ENCODE measurements around the gene GPX4.
"Not testable (repeated sequence)": the region's sequence is repeated elsewhere in the genome, so short reads cannot be mapped to it uniquely, and the experiment has no call there.

The GPX4 gene

DNA sequence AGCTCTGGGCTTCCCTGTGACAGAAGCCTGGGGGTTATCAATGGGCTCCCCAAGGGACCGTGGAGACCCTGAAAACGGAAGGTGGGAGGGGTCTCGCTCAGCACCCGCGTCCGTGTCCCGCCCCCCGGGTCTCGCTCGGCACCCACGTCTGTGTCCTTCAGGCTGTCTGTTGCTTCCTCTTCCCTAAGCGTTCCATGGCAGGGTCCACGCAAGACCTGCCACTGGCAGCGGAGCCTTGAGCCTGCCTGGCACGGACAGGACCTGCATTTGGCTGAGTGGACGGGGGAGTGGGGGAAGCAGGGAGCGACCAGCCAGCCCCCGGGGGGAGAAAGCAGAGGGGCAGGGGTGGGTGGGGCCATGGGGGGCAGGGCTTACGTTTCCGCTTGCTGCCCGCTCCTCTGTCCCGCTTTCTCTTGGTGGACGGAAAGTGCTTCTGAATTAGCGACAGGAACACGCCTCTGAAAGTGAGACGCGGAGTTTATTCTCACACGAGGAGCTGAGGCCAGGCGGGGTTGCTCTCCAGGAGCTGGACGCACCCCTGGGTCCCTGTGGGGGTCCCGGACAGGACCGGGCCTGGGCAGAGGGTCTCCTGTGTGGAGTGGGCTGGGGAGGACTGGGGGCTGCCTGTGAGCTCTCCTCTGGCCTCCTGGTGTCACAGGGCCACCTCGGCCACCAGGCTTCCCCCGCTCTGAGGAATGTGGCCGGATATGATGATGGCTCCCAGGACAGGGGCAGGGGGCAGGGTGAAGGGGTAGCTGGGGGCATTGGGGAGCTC is 12.0 kb downstream of the GPX4 start:
- DNase-seq, result no peak

DNA sequence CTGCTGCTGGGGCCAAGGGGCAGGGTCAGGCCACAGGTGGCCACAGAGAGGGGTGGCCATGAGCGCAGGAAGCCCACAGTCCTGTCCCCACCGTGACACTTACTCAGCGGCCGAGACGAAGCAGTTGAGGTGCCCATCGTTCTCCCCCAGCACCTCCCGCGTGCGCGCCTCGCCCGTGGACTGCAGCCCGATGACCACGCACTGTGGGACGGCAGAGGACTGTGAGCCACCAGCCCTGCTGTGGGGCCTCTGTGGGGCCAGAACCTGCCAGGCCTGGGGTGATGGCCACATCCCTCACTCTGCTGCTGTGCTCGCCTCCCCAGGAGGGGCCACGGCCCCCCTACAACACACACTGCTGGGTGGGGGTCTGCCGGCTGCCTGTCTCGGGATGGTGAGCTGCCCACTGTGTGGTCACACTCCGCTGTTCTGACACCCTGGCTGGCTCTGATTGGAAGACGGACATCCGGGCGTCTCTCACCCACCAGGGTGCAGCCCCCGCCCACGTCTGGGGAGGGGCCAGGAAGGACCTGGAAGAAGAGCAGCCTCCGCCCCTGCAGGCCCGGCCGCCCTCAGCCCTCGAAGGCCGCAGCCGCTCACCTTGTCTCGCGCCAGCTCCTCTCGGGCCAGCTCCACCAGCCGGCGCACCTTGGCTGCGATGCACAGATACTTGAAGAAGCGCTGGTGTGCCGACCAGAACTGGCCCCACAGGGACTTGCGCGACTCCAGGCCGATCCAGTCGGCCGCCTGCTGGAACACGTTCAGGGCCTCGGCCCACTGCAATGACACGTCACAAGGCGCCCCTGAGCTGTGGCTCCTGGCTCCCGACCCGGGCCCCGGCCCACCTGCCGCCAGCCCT is 13.2 kb downstream of the GPX4 start:
- no peak for DNase-seq

- no peak for DNase-seq
Observed at GRCh38 chr19:1117654-1118053, 13.9 kb downstream of the GPX4 start.

- DNase-seq, result no peak
Observed at GRCh38 chr19:1118999-1119398, 15.2 kb downstream of the GPX4 start.

DNA sequence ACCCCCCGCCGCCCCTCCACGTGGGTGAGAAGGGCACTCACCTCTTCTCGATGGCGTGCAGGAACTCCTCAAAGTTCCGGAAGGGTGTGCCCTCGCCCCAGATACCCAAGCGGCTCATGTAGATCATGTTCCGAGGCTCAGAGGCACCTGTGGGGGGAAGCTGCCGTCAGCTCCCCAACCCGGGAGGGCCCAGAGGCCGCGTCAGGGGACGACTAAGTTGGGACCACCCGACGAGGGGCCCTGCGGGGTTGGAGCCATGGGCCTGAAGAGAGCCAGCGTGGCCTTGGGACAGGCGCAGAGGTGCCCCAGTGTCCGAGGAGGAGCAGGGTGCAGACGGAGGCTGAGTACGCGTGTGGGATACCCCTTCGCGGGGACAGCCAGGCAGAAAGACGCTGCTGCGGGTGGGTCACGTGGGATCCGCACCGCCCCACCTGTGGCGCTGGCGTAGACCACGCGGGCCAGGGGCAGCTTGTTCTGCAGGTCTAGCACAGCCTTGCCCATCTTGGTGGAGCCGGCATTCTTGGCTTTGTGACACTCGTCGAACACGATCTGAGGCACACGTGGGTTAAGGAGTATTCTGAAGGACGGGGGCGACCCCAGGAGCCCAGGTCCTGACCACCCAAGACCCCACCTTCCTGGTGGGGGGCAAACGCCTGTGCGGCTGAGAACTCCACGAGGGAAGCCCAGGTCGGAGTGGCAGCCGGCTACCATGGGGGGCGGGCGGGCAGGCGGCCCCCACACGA is 15.9 kb downstream of the GPX4 start:
- DNase-seq, result no peak

DNA sequence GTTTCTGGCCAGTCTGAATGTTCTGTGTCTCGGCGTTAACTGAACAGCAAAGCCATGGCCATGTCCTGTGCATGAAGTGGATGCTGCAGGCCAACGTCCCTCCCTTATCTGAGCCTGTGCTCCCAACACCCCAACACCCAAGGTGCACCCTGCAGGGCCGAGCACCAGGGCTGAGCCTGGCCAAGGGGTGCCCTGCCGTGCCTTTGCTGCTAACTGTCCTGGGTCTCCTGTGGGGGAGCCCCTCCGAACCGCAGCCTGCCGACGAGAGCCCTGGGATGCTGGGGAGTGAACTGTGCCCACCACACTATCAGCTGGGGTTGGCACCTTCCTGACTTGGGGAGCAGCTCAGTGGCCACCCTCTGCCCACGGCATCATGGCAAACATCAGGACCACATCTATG is 17.6 kb downstream of the GPX4 start:
- no peak for DNase-seq

DNA sequence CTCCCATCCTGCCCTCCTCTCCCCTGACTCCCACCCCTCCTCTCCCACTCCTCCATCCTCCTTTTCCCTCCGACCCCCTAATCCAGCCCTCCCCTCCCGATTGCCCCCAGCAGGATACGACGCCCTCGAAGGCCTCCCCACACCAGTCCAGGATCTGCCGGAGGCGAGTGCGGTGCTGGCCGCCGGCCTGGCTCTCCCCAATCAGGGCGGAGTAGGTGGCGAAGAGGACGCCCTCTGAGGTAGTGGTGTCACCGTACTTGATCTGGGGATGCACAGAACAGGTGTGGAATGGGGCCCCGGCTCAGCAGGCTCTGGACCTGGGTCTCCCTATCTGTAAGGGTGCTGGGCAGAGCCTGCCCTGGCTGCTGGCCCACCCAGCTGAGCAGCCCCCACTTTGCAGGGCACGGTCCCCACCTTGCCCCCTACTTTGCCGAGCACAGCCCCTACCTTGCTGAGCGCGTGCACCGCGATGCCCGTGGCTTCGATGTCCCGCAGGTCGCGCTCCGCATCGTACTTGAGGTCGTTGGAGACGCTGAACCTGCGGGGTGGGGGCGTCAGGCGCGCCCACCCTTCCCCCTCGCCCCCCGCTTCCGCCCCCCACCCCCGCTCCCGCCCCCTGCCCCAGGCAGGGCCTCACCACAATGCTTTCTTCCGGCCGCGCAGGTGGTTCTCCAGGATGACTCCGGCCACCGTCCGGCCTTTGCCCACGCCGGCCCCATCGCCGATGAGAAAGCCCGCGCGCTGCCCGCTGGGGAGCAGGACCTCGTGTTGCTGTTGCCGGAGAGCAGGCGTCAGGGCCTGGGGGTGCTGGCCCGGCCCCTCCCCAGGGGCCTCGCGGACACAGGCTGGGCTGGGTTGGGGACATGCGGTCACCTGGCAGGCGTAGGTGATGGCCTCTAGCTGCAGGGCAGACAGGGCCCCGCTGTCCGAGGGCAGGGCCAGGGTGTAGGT is 18.5 kb downstream of the GPX4 start:
- DNase-seq, result no peak

GRCh38 chr19:1122972-1123363 is 19.2 kb downstream of the GPX4 start:
- DNase-seq, result no peak

GRCh38 chr19:1123381-1123780 is 19.6 kb downstream of the GPX4 start:
- no peak for DNase-seq

DNA sequence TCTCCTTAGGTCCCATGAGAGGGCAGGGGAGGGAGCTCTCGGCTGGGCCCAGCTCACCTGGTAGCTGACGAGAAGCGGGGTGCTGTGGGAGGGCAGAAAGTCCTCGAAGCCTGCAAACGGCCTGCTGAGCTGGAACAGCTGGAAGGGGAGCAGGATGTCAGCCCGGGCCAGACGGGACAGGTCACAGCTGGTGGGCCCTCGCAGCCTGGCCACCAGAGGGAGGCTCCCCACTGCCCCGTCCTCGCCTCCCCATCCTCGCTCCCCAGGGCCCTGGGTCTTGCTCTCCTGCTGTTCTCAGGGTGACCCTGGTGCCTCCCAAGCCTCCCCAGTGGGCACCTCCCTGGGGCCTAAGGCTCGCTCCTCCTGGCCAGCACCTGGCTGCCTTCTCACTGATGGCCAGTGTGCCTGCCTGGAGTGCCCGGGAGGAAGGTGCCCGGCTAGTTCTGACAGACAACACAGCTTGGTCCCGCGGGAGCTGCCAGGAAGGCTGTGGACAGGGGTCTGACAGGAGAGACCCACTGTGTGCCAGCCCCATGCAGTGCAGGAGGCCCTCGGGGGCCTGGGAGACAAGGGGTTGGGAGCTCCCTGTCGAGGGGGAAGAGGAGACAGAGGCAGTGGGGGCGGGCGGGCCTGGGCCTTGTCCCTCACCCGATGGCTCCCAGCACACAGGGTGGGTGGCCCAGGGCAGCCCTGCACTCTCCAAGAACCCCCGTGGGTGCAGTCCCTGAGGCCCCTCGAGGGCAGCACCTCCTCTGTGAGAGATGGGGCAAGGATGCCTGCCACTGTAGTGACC is 20.3 kb downstream of the GPX4 start:
- DNase-seq, result no peak

DNA sequence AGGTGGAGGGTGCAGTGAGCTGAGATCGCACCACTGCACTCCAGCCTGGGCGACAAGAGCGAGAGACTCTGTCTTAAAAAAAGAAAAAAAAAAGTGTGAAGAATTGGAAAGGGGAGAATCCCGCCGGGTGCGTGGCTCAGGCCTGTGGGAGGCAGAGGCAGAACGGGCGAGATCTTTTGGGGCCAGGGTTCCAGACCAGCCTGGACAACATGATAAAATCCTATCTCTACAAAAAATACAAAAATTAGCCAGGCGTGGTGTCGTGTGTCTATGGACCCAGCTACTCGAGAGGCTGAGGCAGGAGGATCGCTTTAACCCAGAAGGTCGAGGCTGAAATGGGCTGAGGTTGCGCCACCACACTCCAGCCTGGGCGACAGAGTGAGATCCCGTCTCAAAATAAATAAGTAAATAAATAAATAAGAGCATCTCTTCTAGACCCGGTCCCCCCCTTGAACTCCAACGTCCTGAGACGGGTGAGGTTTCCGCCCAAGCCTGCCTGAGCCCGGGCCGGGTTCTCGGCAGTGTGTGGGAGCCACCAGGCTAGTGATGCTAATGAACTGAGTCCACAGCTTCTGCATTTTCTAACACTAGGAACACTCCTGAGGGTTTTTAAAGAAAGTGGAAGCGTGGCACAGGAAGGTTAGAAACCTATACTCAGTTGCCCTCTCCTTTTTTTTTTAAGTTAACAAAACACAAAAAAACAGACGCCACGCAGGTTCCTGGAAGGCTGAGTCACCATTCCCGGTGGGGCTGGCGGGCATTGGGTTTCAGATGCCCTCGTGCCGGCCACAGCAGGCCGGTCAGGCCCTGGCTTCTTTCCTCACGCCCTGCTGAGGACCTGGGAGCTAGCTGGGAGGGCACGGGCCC is 22.0 kb downstream of the GPX4 start:
- DNase-seq, result no peak

DNA sequence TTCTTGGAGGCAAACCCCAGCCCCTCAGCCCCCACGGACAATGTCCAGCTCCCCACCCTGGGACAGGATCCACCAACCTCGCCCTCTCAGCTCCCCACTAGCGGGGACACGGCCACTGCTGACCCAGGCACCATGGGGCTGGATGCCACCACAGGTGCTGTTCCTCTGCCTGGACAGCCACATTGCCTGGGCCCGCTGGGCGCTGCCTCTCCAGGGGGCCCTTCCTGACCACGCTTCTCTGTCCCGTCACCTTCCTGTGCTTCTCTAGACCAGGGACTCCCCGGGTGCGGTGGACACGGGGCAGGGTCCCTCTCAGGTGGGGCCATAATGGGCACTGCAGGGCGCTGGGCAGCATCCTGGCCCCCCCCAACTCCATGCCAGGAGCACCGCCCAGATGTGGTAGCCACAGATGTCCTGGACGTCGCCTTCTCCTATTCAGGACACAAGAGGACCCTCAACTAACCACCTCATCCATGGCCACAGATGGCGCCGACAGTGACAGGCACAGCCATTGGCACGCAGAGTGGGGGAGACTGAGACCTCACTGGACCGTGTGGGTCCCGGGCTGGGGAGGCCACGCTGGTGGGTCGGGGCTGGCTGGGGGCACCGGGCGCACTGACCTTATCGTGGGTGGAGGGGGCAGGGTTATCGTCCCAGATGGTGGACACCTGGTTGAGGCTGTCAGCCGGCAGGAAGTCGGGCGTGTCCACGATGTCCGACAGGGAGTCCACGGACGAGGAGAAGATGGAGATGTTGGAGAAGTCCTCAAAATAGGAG is 23.4 kb downstream of the GPX4 start:
- no peak for DNase-seq

DNA sequence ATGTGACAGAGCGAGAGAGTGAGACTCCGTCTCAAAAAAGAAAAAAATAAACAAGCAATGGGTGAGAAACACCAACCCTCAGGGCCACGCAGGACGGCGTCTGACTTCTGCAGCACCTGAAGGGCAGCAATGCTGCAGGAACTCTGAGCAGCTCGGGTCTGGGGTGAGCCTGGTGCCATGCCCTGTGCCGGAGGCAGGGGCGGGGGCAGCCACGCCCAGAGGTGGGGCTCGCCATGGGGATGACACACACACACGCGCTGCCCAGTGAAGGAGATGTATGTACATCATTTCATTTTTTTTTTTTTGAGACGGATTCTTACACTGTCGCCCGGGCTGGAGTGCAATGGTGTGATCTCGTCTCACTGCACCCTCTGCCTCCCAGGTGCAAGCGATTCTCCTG is 24.3 kb downstream of the GPX4 start:
- DNase-seq, result no peak

- DNase-seq, result not testable (repeated sequence)
Observed at GRCh38 chr19:1129084-1129483, 25.3 kb downstream of the GPX4 start.

GRCh38 chr19:1129535-1129934 is 25.7 kb downstream of the GPX4 start:
- no peak for DNase-seq

GRCh38 chr19:1130771-1131717 is 27.2 kb downstream of the GPX4 start:
- peak; percentile 73 for DNase-seq

- peak; percentile 87 for DNase-seq
Observed at GRCh38 chr19:1131718-1132551, 28.1 kb downstream of the GPX4 start.

Data from activated naive CD4-positive, alpha-beta T cell treated with anti-CD3 and anti-CD28 coated beads, Interleukin-2, amount 50 U/mL, for 16 hours (primary cell).